Fibroblast of lung (primary cell): Measurements from ENCODE around the gene SDHAF1. TPM values are rescaled to one million over a fixed set of nuclear protein-coding genes. Genes with fewer than 3 reads are reported as not detected.

ENCODE experiments used
- DNase-seq, 2 donors: peaks; one replicate each; pipeline versions ENCODE4 v3.0.0 to v3.0.0-alpha.2; 2010; ENCODE audit warnings: low read depth in 2 of 2
- H2AFZ ChIP-seq: 2 replicates; pipeline ENCODE4 v1.5.1; 2012; ENCODE audit warnings: low read length, control low read depth, inconsistent platforms
- H3K27ac ChIP-seq: 2 replicates; pipeline ENCODE4 v1.5.1; 2011; ENCODE audit warnings: low read length, control low read depth; ENCODE audit not compliant: insufficient read depth
- H3K27me3 ChIP-seq: 2 replicates; pipeline ENCODE4 v1.5.1; 2011; ENCODE audit warnings: mild to moderate bottlenecking, low read length; ENCODE audit not compliant: control insufficient read depth, insufficient read depth
- H3K36me3 ChIP-seq: 2 replicates; pipeline ENCODE4 v1.5.1; 2011; ENCODE audit warnings: low read length; ENCODE audit not compliant: control insufficient read depth, insufficient read depth
- H3K4me1 ChIP-seq: 2 replicates; pipeline ENCODE4 v1.5.1; 2011; ENCODE audit warnings: low read length; ENCODE audit not compliant: control insufficient read depth, insufficient read depth; ENCODE audit errors: extremely low read depth
- H3K4me2 ChIP-seq: 2 replicates; pipeline ENCODE4 v1.5.1; 2011; ENCODE audit warnings: low read length, control low read depth; ENCODE audit not compliant: insufficient read depth; ENCODE audit errors: extremely low read depth
- H3K4me3 ChIP-seq, 4 experiments: fragments of 200-600 bp in 1 of 4; sonication (generic) in 1 of 4; replicated peaks in 1 of 4; 2 replicates each; pipeline ENCODE4 v1.5.1; 2011 to 2016; ENCODE audit warnings: low read length in 4 of 4, low read depth in 3 of 4, mild to moderate bottlenecking in 3 of 4, control low read depth in 2 of 4, inconsistent platforms in 1 of 4, mixed read lengths in 1 of 4; ENCODE audit not compliant: insufficient read depth in 1 of 4; ENCODE audit errors: control extremely low read depth in 1 of 4
- H3K79me2 ChIP-seq: 2 replicates; pipeline ENCODE4 v1.5.1; 2012; ENCODE audit warnings: mild to moderate bottlenecking, low read length, inconsistent platforms; ENCODE audit not compliant: control insufficient read depth, insufficient read depth
- H3K9ac ChIP-seq: 2 replicates; pipeline ENCODE4 v1.5.1; 2011; ENCODE audit warnings: mild to moderate bottlenecking, low read length, control low read depth; ENCODE audit not compliant: insufficient read depth
- H3K9me3 ChIP-seq: 2 replicates; pipeline ENCODE4 v1.5.1; 2012; ENCODE audit warnings: low read depth, low read length; ENCODE audit not compliant: control insufficient read depth, insufficient read depth
- H4K20me1 ChIP-seq: 2 replicates; pipeline ENCODE4 v1.5.1; 2011; ENCODE audit warnings: low read length; ENCODE audit not compliant: control insufficient read depth, insufficient read depth; ENCODE audit errors: extremely low read depth
- EZH2 ChIP-seq: IDR thresholded peaks from 2 replicates; pipeline ENCODE4 v1.5.1; 2012; ENCODE audit warnings: low read length, control low read depth, mild to moderate bottlenecking; ENCODE audit errors: missing control alignments
- polyA plus RNA-seq, 2 donors: library from polyadenylated mRNA; depleted of rRNA in 1 of 2; stranded (reverse) in 1 of 2; unstranded in 1 of 2; fragments of >200 nt; gene quantifications; 2 replicates each; pipeline ENCODE4 v1.2.1, GENCODE V29; 2011 to 2012; ENCODE audit warnings: missing spikeins in 1 of 2
- total RNA-seq: library from RNA; depleted of rRNA; stranded (reverse); fragments of >200 nt; gene quantifications from 2 replicates; pipeline ENCODE4 v1.2.1, GENCODE V29; 2014
- TF ChIP-seq, protein P1 (sequence below), 2 donors: IDR thresholded peaks in 1 of 2; conservative IDR thresholded peaks in 1 of 2; 1 replicate in 1 of 2; 2 replicates in 1 of 2; pipeline ENCODE4 v1.5.1; 2011 to 2012; ENCODE audit warnings: low read length in 2 of 2, control low read depth in 1 of 2, inconsistent platforms in 1 of 2, low read depth in 1 of 2, mild to moderate bottlenecking in 1 of 2

Gene SDHAF1
- total and polyA plus RNA-seq, 2 donors (not counting 1 experiment from before 2014, with no cell fraction given): 6.4 to 7.8 TPM

DNA sequence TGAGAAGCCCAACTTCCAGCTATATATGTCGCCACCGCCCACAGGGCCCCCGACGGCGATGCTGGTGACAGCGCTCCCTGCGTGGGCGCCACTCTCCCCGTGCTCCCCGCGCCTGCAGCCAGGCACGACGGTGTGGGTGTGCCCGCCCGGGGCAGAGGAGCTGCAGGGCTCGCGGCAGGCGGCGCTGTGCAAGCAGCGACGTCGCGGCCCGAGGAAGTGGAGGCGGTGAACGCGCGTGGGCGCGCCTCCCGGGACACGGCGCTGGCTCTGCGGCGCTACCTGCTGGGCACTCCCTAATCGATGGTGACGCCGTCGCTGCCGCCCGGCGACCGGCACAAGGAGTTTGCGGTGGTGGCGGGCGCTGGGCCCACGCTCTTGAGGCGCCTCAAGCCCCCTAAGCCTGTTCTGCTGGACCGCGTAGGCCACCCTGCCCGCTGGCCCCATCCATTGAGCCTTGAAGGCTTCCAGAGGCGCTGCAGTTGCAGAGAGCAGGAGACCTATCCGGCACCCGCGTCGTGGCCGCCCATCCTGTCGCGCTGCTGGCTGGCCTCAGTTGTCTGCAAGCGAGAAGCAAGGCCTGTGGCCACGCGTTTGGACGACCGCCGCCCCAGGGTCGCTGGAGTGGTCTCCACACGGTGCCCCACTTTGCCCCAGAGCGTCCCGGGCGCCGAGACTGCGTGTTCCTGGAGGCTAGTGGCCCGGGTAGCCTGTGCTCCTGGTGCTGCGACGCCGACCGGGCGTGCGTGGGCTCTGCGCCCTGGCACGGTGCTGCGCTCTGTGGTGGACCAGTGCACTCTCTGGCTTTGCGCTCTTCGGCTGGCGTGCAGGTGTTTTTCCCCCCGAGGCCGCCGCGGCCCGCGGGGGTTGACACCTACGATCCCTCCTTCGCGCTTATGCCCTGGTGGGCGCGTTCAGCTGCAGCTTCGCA is 35.7 kb upstream of the SDHAF1 start:
- H3K4me2 ChIP-seq: no peak overlapping the region
- no peak overlapping the region for H2AFZ ChIP-seq
- H3K9me3 ChIP-seq: no peaks in the 10 kb centered on the region
- no peak overlapping the region for H3K4me3 ChIP-seq
- H3K27ac ChIP-seq: no peak overlapping the region
- H3K27me3 ChIP-seq: peaks cover 26% of the 10 kb centered on the region
- no peak for TF ChIP-seq EZH2
- TF ChIP-seq, protein P1, sequence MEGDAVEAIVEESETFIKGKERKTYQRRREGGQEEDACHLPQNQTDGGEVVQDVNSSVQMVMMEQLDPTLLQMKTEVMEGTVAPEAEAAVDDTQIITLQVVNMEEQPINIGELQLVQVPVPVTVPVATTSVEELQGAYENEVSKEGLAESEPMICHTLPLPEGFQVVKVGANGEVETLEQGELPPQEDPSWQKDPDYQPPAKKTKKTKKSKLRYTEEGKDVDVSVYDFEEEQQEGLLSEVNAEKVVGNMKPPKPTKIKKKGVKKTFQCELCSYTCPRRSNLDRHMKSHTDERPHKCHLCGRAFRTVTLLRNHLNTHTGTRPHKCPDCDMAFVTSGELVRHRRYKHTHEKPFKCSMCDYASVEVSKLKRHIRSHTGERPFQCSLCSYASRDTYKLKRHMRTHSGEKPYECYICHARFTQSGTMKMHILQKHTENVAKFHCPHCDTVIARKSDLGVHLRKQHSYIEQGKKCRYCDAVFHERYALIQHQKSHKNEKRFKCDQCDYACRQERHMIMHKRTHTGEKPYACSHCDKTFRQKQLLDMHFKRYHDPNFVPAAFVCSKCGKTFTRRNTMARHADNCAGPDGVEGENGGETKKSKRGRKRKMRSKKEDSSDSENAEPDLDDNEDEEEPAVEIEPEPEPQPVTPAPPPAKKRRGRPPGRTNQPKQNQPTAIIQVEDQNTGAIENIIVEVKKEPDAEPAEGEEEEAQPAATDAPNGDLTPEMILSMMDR (conservative IDR thresholded peaks at IDR 0.05 in 1 of 2, IDR thresholded peaks at IDR 0.05 in 1 of 2; ENCODE audit: low read depth in 1 of 2, low read length in 2 of 2): peak; percentile 7 to 12
- no peaks in the 10 kb centered on the region for H3K79me2 ChIP-seq
- H3K36me3 ChIP-seq: no peaks in the 10 kb centered on the region
- no peak overlapping the region for H3K9ac ChIP-seq
- H3K4me1 ChIP-seq: no peaks in the 10 kb centered on the region
- no peak for DNase-seq
- no peaks in the 10 kb centered on the region for H4K20me1 ChIP-seq

DNA sequence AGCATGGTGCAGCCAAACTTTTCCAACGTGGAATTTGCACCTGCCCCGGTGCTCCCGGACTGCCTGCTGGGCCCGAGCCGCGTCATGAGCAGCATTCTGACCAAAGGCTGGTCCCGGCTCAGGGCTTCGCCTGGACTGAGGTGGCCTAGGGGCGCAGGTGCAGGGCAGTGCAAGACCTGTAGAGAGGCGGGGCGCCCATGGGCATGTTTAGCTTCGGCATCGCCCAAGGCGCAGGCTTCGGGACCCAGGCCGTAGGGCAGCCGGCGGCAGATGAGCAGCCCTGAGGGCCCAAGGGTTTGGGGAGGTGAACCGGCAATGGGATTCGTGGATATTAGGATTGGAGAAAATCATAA is 35.0 kb upstream of the SDHAF1 start:
- Histone ChIP-seq H3K4me1 (no peaks in the 10 kb centered on the region), H3K27ac (no peak overlapping the region), H2AFZ (no peak overlapping the region), H3K9ac (no peak overlapping the region), H4K20me1 (no peaks in the 10 kb centered on the region), H3K4me3 (no peak overlapping the region), H3K27me3 (peaks cover 26% of the 10 kb centered on the region), H3K36me3 (no peaks in the 10 kb centered on the region), H3K9me3 (no peaks in the 10 kb centered on the region), H3K4me2 (no peak overlapping the region), H3K79me2 (no peaks in the 10 kb centered on the region)
- DNase-seq: no peak
- no peak for TF ChIP-seq EZH2
- TF ChIP-seq, protein P1 (conservative IDR thresholded peaks at IDR 0.05 in 1 of 2, IDR thresholded peaks at IDR 0.05 in 1 of 2; ENCODE audit: low read depth in 1 of 2, low read length in 2 of 2): no peak

DNA sequence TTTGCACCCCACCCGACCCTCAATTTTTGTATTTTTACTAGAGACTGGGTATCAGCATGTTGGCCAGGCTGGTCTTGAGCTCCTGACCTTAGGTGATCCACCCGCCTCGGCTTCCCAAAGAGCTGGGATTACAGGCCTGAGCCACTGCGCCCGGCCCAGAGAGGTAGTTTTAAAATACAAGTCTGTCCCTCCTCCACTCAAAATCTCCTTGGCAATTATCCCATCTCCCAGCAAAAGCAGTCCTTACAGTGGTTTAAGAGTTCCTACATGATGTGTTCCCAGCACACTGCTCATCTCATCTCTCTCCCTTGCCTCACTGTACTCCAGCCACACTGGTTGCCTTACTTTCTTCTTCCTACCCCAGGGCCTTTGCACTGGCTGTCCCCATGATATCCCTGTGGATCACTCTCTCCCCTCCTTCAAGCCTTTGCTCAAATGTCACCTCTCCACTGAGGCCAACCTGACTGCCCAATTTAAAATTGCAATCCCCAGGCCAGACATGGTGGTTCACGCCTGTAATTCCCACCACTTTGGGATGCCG is 34.5 kb upstream of the SDHAF1 start:
- TF ChIP-seq EZH2: no peak
- TF ChIP-seq, protein P1 (conservative IDR thresholded peaks at IDR 0.05 in 1 of 2, IDR thresholded peaks at IDR 0.05 in 1 of 2; ENCODE audit: low read depth in 1 of 2, low read length in 2 of 2): no peak
- H3K27ac ChIP-seq: no peak overlapping the region

More for the DNA sequence above, 34.5 kb upstream of the SDHAF1 start:
- Histone ChIP-seq H3K36me3 (no peaks in the 10 kb centered on the region), H3K9ac (no peak overlapping the region), H4K20me1 (no peaks in the 10 kb centered on the region), H3K27me3 (peaks cover 26% of the 10 kb centered on the region), H3K4me1 (no peaks in the 10 kb centered on the region), H3K4me3 (no peak overlapping the region), H3K9me3 (no peaks in the 10 kb centered on the region), H2AFZ (no peak overlapping the region), H3K79me2 (no peaks in the 10 kb centered on the region), H3K4me2 (no peak overlapping the region)
- DNase-seq: no peak
